GM19397 (cell line): ENCODE results near the gene LYZL2.
"Not testable (repeated sequence)": the region's sequence is repeated elsewhere in the genome, so short reads cannot be mapped to it uniquely, and the experiment has no call there.

Experiments
- ATAC-seq: cut with Tn5 transposase; IDR thresholded peaks from one replicate; pipeline ENCODE4 v1.9.1; 2021; ENCODE audit warnings: mild to moderate bottlenecking, moderate library complexity; ENCODE audit not compliant: unreplicated experiment

The LYZL2 gene

GRCh38 chr10:30639946-30640786 lies 10.6 kb upstream of the LYZL2 start:
- ATAC-seq = no peak

DNA sequence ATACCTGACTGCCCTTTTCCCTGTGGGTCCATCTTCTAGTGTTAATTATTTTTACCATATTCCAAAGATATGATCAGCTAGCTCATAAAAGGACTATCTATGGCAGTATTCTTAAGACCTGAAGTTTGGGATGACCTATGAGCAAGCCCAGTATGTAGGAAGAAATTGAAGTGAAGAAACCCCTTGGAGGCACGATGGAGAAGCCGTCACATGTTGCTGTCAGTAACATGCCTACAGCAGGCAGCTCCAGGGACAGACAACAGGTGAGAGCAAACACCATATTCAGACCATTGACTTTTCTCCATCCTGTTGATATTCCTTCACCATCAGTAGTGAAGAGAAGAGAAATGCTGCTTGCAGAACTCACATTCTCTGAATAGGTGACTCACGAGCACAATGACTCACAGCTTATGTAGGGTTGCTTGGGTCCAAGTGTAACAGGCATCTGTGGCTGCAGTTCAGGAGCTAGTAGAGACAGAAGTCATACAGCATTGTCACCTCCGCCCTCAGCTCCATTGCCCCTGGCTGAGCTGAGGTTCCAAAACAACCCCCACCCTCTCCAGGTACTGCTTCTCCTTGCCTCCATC lies 8.4 kb upstream of the LYZL2 start:
- ATAC-seq = no peak

DNA sequence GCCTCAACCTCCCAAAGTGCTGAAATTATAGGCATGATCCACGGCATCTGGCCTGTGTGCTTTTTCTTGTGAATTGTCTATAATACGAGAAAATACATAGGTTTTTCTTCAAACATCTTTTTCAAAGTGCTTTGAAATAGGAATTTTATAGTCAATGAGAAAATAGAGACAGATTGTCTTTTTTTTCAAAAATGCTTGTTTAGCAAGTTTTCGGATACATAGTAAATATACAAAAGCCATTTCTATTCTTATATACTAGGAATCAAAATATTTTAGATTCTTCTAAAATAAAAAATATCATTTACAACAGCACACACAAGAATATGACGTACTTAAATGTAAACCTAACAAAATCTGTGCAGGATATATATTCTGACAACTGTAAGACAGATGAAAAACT lies 1.6 kb upstream of the LYZL2 start:
- ATAC-seq = no peak

DNA sequence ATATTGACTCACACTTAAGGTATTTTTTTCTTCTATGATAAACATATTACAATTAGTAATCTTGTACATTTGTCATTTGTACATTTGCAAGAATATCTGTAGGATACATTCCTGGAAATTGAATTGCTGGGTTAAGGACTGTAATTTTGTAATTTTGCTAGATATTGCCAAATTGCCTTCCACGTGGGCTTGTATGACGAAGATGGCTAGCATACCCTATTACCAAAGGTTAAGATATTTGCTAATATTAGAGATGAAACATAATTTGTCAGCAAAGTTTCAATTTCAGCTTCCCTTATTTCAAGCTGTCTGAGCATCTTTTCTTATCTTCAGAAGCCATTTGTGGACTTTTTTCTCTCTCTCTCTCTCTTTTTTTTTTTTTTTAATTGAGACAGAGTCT lies 1.0 kb upstream of the LYZL2 start:
- no peak for ATAC-seq

DNA sequence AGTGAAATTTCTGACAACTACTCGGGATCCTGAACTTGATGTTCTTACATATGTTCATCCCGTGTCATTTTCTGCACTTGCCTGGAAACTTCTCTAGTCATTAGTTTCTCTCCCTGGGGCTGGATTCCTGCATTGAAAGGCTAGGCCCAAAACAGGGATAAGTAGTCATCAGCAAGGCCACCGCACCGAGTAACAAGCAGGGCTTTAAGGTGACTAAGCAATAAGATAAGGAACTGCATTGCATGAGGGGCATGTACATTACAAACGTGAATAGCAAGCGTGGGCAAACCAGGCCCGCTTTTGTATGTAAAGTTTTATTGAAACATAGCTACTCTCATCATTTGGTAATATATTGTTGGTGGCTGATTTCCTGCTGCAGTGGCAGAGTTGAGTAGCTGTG lies 977 bp downstream of the LYZL2 start:
- not testable (repeated sequence) for ATAC-seq

DNA sequence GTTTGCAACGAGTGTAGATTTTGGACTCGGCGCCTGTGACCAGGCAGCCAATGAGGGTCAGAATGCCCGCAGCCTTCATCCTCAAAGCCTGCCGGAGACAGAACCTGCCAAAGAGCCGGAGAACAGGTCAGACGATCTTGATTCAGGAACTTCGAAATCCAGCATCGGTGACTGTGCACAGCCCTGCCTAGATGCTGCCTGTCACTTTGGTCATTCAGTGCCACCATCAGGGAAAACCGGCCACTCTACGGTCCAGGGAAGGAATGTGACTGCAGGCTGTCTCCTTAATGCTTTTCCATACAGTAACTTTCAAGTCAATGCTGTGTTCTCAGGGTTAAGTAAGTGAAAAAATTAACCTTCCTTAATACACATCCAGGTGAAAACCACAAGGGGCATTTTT lies 2.7 kb downstream of the LYZL2 start:
- not testable (repeated sequence) for ATAC-seq

- not testable (repeated sequence) for ATAC-seq
Measured at GRCh38 chr10:30626196-30626595, 3.4 kb downstream of the LYZL2 start.

GRCh38 chr10:30625080-30625479 lies 4.5 kb downstream of the LYZL2 start:
- no peak for ATAC-seq

DNA sequence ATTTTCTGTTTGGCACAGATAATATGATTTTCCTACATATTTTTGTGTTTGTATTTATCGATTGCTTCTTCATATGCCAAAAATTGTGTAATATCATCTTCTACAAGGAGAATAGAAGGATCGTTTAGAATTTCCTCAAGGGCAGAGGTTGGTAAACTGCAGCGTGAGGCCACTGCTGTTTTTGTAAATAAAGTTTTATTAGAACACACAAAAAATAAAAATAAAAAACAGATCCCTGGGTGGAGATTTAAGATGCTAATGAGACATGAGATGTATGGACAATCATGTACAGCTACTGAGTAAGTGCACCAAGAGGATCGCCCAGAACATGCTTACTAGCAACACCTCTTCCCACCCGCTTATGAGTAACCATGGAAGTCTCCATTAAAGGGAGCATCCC lies 9.6 kb downstream of the LYZL2 start:
- no peak for ATAC-seq

GRCh38 chr10:30617070-30617469 lies 12.5 kb downstream of the LYZL2 start:
- ATAC-seq = no peak

DNA sequence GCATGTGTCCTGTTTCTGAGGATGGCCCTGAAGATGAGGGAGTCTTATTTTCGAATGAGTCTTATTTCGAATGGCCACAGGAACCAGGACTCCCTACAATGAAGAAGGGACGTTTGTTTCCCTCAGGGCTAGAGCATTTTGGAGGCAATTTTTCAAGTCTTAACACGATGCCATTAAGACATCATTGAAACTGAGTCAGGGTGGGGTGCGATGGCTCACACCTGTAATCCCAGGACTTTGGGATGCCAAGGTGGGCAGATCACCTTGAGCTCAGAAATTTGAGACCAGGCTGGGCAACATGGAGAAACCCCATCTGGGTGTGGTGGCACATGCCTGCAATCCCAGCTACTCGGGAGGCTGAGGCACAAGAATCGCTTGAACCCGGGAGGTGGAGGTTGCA lies 18.5 kb downstream of the LYZL2 start:
- ATAC-seq = not testable (repeated sequence)

- no peak for ATAC-seq
Measured at GRCh38 chr10:30607814-30608213, 21.7 kb downstream of the LYZL2 start.

DNA sequence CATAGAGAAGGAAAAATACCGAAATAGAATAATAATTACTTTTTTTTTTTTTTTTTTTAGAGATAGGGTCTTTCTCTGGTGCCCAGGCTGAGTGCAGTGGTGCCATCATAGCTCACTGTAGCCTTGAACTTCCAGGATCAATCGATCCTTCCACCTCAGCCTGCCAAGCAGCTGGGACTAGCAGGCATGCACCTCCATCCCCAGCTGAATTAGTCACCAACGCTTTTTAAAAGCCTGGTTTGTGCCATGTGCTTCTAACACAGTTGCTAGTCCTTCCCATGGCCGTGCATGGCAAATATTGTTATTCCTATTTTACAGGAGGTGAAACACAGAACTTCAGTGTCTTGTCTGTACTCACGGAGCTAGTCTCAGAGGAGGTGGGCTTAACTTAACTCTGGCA lies 23.2 kb downstream of the LYZL2 start:
- no peak for ATAC-seq

- not testable (repeated sequence) for ATAC-seq
Measured at GRCh38 chr10:30605341-30606121, 24.0 kb downstream of the LYZL2 start.

DNA sequence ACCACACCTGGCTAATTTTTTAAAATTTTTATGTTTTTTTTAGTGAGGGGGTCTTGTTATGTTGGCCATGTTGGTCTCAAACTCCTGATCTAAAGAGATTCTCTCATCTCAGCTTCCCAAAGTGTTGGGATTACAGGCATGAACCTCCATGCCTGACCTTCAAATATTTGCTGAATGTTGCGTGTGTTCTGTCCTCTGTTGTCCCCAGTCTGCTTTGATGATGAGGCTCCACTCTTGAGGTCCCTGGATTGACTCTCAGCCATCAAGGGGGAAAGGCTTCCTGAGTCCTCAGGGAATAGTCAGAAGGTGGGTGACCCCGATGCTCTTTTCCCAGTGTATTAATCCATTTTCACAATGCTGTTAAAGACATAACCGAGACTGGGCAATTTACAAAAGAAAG lies 26.0 kb downstream of the LYZL2 start:
- ATAC-seq = no peak

DNA sequence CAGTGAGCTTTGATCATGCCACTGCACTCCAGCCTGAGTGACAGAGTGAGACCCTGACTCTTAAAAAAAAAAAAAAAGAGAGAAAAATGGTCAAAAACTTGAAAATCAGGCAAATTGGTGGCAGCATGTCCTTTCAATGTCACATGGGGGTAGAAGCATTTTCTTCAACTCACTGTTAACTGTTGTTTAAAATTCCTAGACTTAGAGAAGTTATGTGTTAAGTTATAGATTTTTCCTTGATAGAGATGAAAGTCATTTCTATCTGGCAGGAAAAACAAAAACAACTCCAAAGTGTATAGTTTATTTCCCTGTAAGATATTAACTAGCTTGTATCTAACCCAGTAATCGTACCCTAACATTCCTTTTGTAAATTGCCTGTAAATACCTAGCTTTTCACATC lies 26.8 kb downstream of the LYZL2 start:
- no peak for ATAC-seq

GRCh38 chr10:30600005-30600404 lies 29.5 kb downstream of the LYZL2 start:
- no peak for ATAC-seq

GRCh38 chr10:30598105-30598776 lies 31.3 kb downstream of the LYZL2 start:
- no peak for ATAC-seq

GRCh38 chr10:30597433-30597824 lies 32.1 kb downstream of the LYZL2 start:
- not testable (repeated sequence) for ATAC-seq

- not testable (repeated sequence) for ATAC-seq
Measured at GRCh38 chr10:30596493-30597432, 32.8 kb downstream of the LYZL2 start.
